GM21515 (cell line): ENCODE data around the gene TUBB6.
A peak's percentile ranks its signal among the peaks of the same experiment; 100 is the strongest.

Experiments used
- ATAC-seq: cut with Tn5 transposase; IDR thresholded peaks from one replicate; pipeline ENCODE4 v1.9.1; 2021; ENCODE audit not compliant: unreplicated experiment

TUBB6 gene

GRCh38 chr18:12313530-12314245, 5.6 kb downstream of the TUBB6 start:
- ATAC-seq = no peak

GRCh38 chr18:12314591-12315305, 6.7 kb downstream of the TUBB6 start:
- no peak for ATAC-seq

- peak; percentile 41 for ATAC-seq
Measured at GRCh38 chr18:12315490-12315889, 7.4 kb downstream of the TUBB6 start.

GRCh38 chr18:12315911-12316310, 7.9 kb downstream of the TUBB6 start:
- peak; percentile 10 for ATAC-seq

- no peak for ATAC-seq
Measured at GRCh38 chr18:12317664-12318333, 9.8 kb downstream of the TUBB6 start.

- ATAC-seq = no peak
Measured at GRCh38 chr18:12318334-12318697, 10.3 kb downstream of the TUBB6 start.

- ATAC-seq = no peak
Measured at GRCh38 chr18:12318857-12319256, 10.8 kb downstream of the TUBB6 start.

- peak; percentile 52 for ATAC-seq
Measured at GRCh38 chr18:12321333-12321732, 13.3 kb downstream of the TUBB6 start.

GRCh38 chr18:12324991-12325725, 17.1 kb downstream of the TUBB6 start:
- ATAC-seq = no peak

GRCh38 chr18:12325726-12326245, 17.7 kb downstream of the TUBB6 start:
- ATAC-seq = no peak

- no peak for ATAC-seq
Measured at GRCh38 chr18:12326711-12327460, 18.8 kb downstream of the TUBB6 start.

- ATAC-seq = peak; percentile 65
Measured at GRCh38 chr18:12327510-12328178, 19.6 kb downstream of the TUBB6 start.

GRCh38 chr18:12328179-12328823, 20.3 kb downstream of the TUBB6 start:
- no peak for ATAC-seq

GRCh38 chr18:12329125-12329698, 21.2 kb downstream of the TUBB6 start:
- ATAC-seq = no peak

- ATAC-seq = no peak
Measured at GRCh38 chr18:12330766-12331165, 22.7 kb downstream of the TUBB6 start.

- no peak for ATAC-seq
Measured at GRCh38 chr18:12333506-12334290, 25.7 kb downstream of the TUBB6 start.

GRCh38 chr18:12334366-12334808, 26.3 kb downstream of the TUBB6 start:
- ATAC-seq = no peak

GRCh38 chr18:12334863-12335262, 26.8 kb downstream of the TUBB6 start:
- no peak for ATAC-seq
